Breast epithelium (tissue), 3 donors: ENCODE measurements around the gene HMCN2.

Experiments used
- CTCF ChIP-seq, 3 donors: fragments of 450-650 bp; IDR thresholded peaks; one replicate each; pipeline ENCODE4 v1.5.1; 2016 to 2017; ENCODE audit warnings: antibody characterized with exemption in 3 of 3, mild to moderate bottlenecking in 3 of 3, moderate library complexity in 3 of 3
- POLR2A ChIP-seq: fragments of 450-650 bp; IDR thresholded peaks from one replicate; pipeline ENCODE4 v1.6.1; 2016; ENCODE audit warnings: antibody characterized with exemption, mild to moderate bottlenecking, moderate library complexity

GRCh38 chr9:130284249-130284625 lies 18.7 kb downstream of the HMCN2 start:
- no peak for TF ChIP-seq CTCF (IDR thresholded peaks at IDR 0.05)
- TF ChIP-seq POLR2A: no peak
